ENCODE data around the gene MYO1H. TPM values are rescaled to one million over a fixed set of nuclear protein-coding genes. Genes with fewer than 3 reads are reported as not detected.
A peak's percentile ranks its signal among the peaks of the same experiment; 100 is the strongest.

MYO1H gene
- total RNA-seq, 1 donor from 2014 or later, result not detected

DNA sequence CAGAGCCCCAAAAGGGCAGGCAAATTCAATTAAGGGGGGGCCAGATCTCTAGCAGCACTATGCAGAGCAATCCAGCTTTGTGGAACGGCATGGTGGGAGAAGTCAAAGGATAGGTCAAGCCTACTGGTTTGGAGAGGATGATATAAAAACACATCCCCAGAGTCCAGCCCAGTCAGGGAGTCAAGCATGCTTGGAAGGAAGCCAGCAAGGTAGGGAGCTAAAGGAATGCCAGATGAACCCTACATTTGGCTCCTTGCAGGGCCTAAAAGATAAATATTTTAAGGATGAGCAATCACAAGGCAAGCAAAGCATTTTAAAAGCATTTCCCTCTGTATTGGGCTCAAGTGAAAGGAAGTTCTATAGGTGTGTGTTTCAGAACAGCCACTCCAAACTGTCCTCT lies 108.0 kb downstream of the MYO1H start:
- H3K4me3 ChIP-seq (ENCODE audit: insufficient read depth, low read depth, low read length), result no peak overlapping the region
- no peak for FAIRE-seq
- H3K4me1 Mint-ChIP-seq (ENCODE audit: low read depth, unreplicated experiment), result peaks cover 55% of the 10 kb centered on the region

DNA sequence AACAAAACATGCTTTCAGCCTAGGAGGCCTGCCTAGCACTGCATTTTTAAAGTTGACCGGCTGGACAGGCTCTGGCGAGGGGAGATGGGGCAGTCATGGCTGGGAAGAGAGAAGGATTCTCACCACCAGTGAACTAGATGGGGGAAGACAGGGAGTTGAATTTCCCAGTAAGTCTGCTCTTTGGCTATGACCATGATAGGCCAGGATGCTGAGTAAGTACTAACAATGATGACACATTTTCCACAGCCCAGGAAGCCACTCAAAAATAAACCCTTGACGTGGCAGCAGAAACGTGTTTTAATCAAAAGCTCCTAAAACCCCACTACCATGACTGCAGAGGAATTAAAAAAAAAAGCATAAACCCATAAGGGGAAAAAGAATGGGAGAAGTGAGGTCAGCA lies 110.4 kb downstream of the MYO1H start:
- DNase-seq (ENCODE audit: low read depth) (peak; percentile 87), FAIRE-seq (peak; percentile 59)
- H4K20me1 ChIP-seq (ENCODE audit: insufficient read depth, low read length), result peaks cover 26% of the 10 kb centered on the region
- peak overlapping the region; percentile 64 for H3K4me2 ChIP-seq (ENCODE audit: low read length)
- no peaks in the 10 kb centered on the region for H3K27me3 ChIP-seq (ENCODE audit: insufficient read depth, low read length)
- H3K4me3 ChIP-seq (ENCODE audit: insufficient read depth, low read depth, low read length), result no peak overlapping the region
- peaks cover 63% of the 10 kb centered on the region for H3K4me1 ChIP-seq (ENCODE audit: insufficient read depth, low read length)
- peaks cover 77% of the 10 kb centered on the region for H3K4me1 Mint-ChIP-seq (ENCODE audit: low read depth, unreplicated experiment)
- H3K36me3 Mint-ChIP-seq (ENCODE audit: low read depth, unreplicated experiment), result peaks cover 30% of the 10 kb centered on the region
- H3K27ac Mint-ChIP-seq (ENCODE audit: unreplicated experiment), result peak overlapping the region; percentile 99
- peak overlapping the region; percentile 64 for H3K4me3 Mint-ChIP-seq (ENCODE audit: unreplicated experiment)
- H3K27ac ChIP-seq (ENCODE audit: low read depth, low read length), result peak overlapping the region; percentile 65
- TF ChIP-seq, protein P1, sequence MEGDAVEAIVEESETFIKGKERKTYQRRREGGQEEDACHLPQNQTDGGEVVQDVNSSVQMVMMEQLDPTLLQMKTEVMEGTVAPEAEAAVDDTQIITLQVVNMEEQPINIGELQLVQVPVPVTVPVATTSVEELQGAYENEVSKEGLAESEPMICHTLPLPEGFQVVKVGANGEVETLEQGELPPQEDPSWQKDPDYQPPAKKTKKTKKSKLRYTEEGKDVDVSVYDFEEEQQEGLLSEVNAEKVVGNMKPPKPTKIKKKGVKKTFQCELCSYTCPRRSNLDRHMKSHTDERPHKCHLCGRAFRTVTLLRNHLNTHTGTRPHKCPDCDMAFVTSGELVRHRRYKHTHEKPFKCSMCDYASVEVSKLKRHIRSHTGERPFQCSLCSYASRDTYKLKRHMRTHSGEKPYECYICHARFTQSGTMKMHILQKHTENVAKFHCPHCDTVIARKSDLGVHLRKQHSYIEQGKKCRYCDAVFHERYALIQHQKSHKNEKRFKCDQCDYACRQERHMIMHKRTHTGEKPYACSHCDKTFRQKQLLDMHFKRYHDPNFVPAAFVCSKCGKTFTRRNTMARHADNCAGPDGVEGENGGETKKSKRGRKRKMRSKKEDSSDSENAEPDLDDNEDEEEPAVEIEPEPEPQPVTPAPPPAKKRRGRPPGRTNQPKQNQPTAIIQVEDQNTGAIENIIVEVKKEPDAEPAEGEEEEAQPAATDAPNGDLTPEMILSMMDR (IDR thresholded peaks at IDR 0.05; ENCODE audit: insufficient read depth, low read depth, low read length), result no peak
- no peak for TF ChIP-seq EZH2 (IDR thresholded peaks at IDR 0.05; ENCODE audit: insufficient read depth, low read length)
- H2AFZ ChIP-seq (ENCODE audit: low read depth, low read length), result no peak overlapping the region
- H3K27me3 Mint-ChIP-seq (ENCODE audit: low read depth, unreplicated experiment), result no peaks in the 10 kb centered on the region
- no peaks in the 10 kb centered on the region for H3K9me3 Mint-ChIP-seq (ENCODE audit: unreplicated experiment)
- no peaks in the 10 kb centered on the region for H3K9me3 ChIP-seq (ENCODE audit: insufficient read depth, low read depth, low read length)
- peaks cover 54% of the 10 kb centered on the region for H3K36me3 ChIP-seq (ENCODE audit: insufficient read depth, low read length)
- peaks cover 86% of the 10 kb centered on the region for H3K79me2 ChIP-seq (ENCODE audit: insufficient read depth, low read length)
- H3K9ac ChIP-seq (ENCODE audit: low read length), result peak overlapping the region; percentile 59

More for the DNA sequence above, 108.0 kb downstream of the MYO1H start:
- Mint-ChIP-seq H3K4me3 (ENCODE audit: unreplicated experiment) (no peak overlapping the region), H3K27ac (ENCODE audit: unreplicated experiment) (peak overlapping the region; percentile 50), H3K9me3 (ENCODE audit: unreplicated experiment) (no peaks in the 10 kb centered on the region), H3K27me3 (ENCODE audit: low read depth, unreplicated experiment) (no peaks in the 10 kb centered on the region), H3K36me3 (ENCODE audit: low read depth, unreplicated experiment) (peaks cover 39% of the 10 kb centered on the region)
- Histone ChIP-seq H3K27ac (ENCODE audit: low read depth, low read length) (no peak overlapping the region), H3K9me3 (ENCODE audit: insufficient read depth, low read depth, low read length) (no peaks in the 10 kb centered on the region), H3K36me3 (ENCODE audit: insufficient read depth, low read length) (peaks cover 61% of the 10 kb centered on the region), H3K27me3 (ENCODE audit: insufficient read depth, low read length) (no peaks in the 10 kb centered on the region), H2AFZ (ENCODE audit: low read depth, low read length) (no peak overlapping the region), H4K20me1 (ENCODE audit: insufficient read depth, low read length) (peaks cover 40% of the 10 kb centered on the region), H3K9ac (ENCODE audit: low read length) (no peak overlapping the region), H3K4me2 (ENCODE audit: low read length) (peak overlapping the region; percentile 31), H3K79me2 (ENCODE audit: insufficient read depth, low read length) (peaks cover 91% of the 10 kb centered on the region), H3K4me1 (ENCODE audit: insufficient read depth, low read length) (peaks cover 39% of the 10 kb centered on the region)
- DNase-seq (ENCODE audit: low read depth), result no peak
- TF ChIP-seq EZH2 (IDR thresholded peaks at IDR 0.05; ENCODE audit: insufficient read depth, low read length), result no peak
- TF ChIP-seq, protein P1 (IDR thresholded peaks at IDR 0.05; ENCODE audit: insufficient read depth, low read depth, low read length), result no peak

DNA sequence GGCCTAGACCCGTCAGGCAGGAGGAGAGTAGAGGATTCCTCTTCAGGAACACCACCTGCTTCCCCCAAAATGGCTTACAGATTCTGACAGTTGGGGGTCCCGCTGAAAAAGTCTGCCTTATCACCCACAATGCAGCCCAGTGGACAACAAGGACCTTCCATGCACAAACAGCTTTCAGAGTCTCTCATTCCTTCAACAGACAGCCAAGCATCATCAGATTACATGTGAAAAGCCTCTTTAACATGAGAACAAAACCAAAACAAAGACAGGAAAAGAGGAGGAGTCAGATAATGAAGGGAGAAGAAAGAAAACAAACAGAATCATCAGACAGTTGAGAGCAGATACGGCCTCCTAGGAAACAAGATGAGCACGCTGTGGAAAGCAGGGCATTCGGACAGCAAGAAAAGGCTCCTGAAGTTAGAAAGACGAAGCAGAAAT lies 111.1 kb downstream of the MYO1H start:
- FAIRE-seq, result peak; percentile 17
- Mint-ChIP-seq H3K36me3 (ENCODE audit: low read depth, unreplicated experiment) (peaks cover 30% of the 10 kb centered on the region), H3K4me3 (ENCODE audit: unreplicated experiment) (peak overlapping the region; percentile 58), H3K27me3 (ENCODE audit: low read depth, unreplicated experiment) (no peaks in the 10 kb centered on the region), H3K9me3 (ENCODE audit: unreplicated experiment) (no peaks in the 10 kb centered on the region), H3K4me1 (ENCODE audit: low read depth, unreplicated experiment) (peaks cover 79% of the 10 kb centered on the region), H3K27ac (ENCODE audit: unreplicated experiment) (peak overlapping the region; percentile 99)
- Histone ChIP-seq H4K20me1 (ENCODE audit: insufficient read depth, low read length) (peaks cover 22% of the 10 kb centered on the region), H3K79me2 (ENCODE audit: insufficient read depth, low read length) (peaks cover 81% of the 10 kb centered on the region), H3K9ac (ENCODE audit: low read length) (peak overlapping the region; percentile 59), H2AFZ (ENCODE audit: low read depth, low read length) (no peak overlapping the region), H3K9me3 (ENCODE audit: insufficient read depth, low read depth, low read length) (no peaks in the 10 kb centered on the region), H3K36me3 (ENCODE audit: insufficient read depth, low read length) (peaks cover 47% of the 10 kb centered on the region), H3K4me3 (ENCODE audit: insufficient read depth, low read depth, low read length) (no peak overlapping the region), H3K4me1 (ENCODE audit: insufficient read depth, low read length) (peaks cover 69% of the 10 kb centered on the region), H3K27ac (ENCODE audit: low read depth, low read length) (peak overlapping the region; percentile 65), H3K4me2 (ENCODE audit: low read length) (peak overlapping the region; percentile 64), H3K27me3 (ENCODE audit: insufficient read depth, low read length) (no peaks in the 10 kb centered on the region)
- peak; percentile 44 for DNase-seq (ENCODE audit: low read depth)
- TF ChIP-seq, protein P1 (IDR thresholded peaks at IDR 0.05; ENCODE audit: insufficient read depth, low read depth, low read length), result no peak
- no peak for TF ChIP-seq EZH2 (IDR thresholded peaks at IDR 0.05; ENCODE audit: insufficient read depth, low read length)

All from astrocyte (in vitro differentiated cells and primary cell).